ENCODE measurements around the gene CYP11A1. TPM values are rescaled to one million over a fixed set of nuclear protein-coding genes. Genes with fewer than 3 reads are reported as not detected.

CYP11A1 gene
- polyA plus RNA-seq, 3 donors, result not detected

DNA sequence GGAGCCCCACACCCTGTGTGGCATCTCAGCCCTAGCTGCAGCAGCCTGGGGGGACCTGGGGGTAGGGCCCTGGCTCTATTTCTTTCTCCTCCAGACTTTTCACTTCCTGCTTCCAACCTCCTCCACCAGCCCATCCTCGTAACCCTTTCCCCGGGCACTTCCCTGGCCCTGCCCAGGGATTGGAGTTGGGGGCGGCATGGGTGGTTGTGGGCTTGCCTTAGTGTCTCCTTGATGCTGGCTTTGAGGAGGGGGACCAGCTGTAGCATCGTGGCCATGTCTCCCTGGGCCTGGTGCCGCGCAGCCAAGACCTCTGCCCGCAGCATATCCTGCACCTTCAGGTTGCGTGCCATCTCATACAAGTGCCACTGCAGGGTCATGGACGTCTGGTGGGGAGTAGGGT, 28.1 kb downstream of the CYP11A1 start:
- H3K36me3 Mint-ChIP-seq, result no peaks in the 10 kb centered on the region
- no peak overlapping the region for H3K9ac ChIP-seq (ENCODE audit: insufficient read depth, low read length, poor library complexity, severe bottlenecking)
- no peak overlapping the region for H3K27ac Mint-ChIP-seq
- no peaks in the 10 kb centered on the region for H3K36me3 ChIP-seq (replicated peaks in 1 of 2; ENCODE audit: control insufficient read depth in 1 of 2, insufficient read depth in 2 of 2, low read length in 2 of 2)
- no peak overlapping the region for H3K4me2 ChIP-seq (replicated peaks; ENCODE audit: extremely low read depth, low read length, poor library complexity, severe bottlenecking)
- no peaks in the 10 kb centered on the region for H4K20me1 ChIP-seq (ENCODE audit: insufficient read depth, low read length)
- H3K9me3 ChIP-seq (replicated peaks in 1 of 2; ENCODE audit: control insufficient read depth in 1 of 2, insufficient read depth in 1 of 2, low read length in 2 of 2), result peaks cover 2 to 8% of the 10 kb centered on the region in 2 donors
- WGBS (ENCODE audit: insufficient coverage), result 96% methylated on average over 5 of the region's 9 CpGs
- H3K27me3 ChIP-seq (ENCODE audit: control insufficient read depth in 2 of 2, insufficient read depth in 2 of 2, low read length in 2 of 2), result no peaks in the 10 kb centered on the region
- H3K79me2 ChIP-seq (ENCODE audit: insufficient read depth, low read length), result no peaks in the 10 kb centered on the region
- intact Hi-C loops (cut with micrococcal nuclease), result no loop called here
- TF ChIP-seq, protein P1, sequence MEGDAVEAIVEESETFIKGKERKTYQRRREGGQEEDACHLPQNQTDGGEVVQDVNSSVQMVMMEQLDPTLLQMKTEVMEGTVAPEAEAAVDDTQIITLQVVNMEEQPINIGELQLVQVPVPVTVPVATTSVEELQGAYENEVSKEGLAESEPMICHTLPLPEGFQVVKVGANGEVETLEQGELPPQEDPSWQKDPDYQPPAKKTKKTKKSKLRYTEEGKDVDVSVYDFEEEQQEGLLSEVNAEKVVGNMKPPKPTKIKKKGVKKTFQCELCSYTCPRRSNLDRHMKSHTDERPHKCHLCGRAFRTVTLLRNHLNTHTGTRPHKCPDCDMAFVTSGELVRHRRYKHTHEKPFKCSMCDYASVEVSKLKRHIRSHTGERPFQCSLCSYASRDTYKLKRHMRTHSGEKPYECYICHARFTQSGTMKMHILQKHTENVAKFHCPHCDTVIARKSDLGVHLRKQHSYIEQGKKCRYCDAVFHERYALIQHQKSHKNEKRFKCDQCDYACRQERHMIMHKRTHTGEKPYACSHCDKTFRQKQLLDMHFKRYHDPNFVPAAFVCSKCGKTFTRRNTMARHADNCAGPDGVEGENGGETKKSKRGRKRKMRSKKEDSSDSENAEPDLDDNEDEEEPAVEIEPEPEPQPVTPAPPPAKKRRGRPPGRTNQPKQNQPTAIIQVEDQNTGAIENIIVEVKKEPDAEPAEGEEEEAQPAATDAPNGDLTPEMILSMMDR (IDR thresholded peaks at IDR 0.05), result no peak
- no peak overlapping the region for H3K4me3 Mint-ChIP-seq
- no peak overlapping the region for H3K4me3 ChIP-seq (replicated peaks in 1 of 3; ENCODE audit: low read depth in 2 of 3, low read length in 3 of 3)
- H3K9me3 Mint-ChIP-seq, result peaks cover under 1 to 8% (median 6%) of the 10 kb centered on the region in 7 donors
- peaks cover 21% of the 10 kb centered on the region for H3K4me1 Mint-ChIP-seq
- peaks cover 13 to 18% of the 10 kb centered on the region in 2 donors for H3K4me1 ChIP-seq (ENCODE audit: control insufficient read depth in 1 of 2, insufficient read depth in 2 of 2, low read length in 2 of 2)
- no peak overlapping the region for H3K27ac ChIP-seq (ENCODE audit: low read depth in 1 of 2, low read length in 2 of 2)
- no peak for DNase-seq
- peaks cover 0 to 11% (median 7%) of the 10 kb centered on the region in 3 donors for H3K27me3 Mint-ChIP-seq (ENCODE audit: low read depth in 3 of 3)
- no peak overlapping the region for H2AFZ ChIP-seq (ENCODE audit: insufficient read depth, low read depth, low read length, poor library complexity, severe bottlenecking)

DNA sequence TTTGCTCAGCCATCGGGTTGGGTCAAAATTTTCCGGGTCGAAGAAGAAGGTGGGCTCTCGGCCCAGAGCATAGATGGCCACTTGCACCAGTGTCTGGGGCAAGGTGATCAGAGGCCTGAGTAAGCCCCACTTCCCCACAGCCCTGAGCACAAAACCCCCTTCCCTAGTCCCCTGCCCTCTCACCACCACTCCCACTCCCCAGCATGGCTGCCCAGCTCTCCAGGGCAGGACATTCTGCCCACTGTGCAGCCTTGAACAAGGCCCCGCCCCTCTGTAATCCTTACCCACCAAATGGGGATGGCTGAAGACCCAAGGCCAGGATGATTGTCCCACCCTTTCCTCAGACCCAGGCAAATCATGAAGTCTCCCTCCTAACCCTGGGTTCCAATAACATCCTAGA, 28.8 kb downstream of the CYP11A1 start:
- Mint-ChIP-seq H3K9me3 (peaks cover 7 to 14% (median 13%) of the 10 kb centered on the region in 7 donors), H3K36me3 (no peaks in the 10 kb centered on the region), H3K27me3 (ENCODE audit: low read depth in 3 of 3) (peaks cover 0 to 11% (median 8%) of the 10 kb centered on the region in 3 donors), H3K4me3 (no peak overlapping the region), H3K27ac (no peak overlapping the region), H3K4me1 (peaks cover 21% of the 10 kb centered on the region)
- Histone ChIP-seq H3K9me3 (replicated peaks in 1 of 2; ENCODE audit: control insufficient read depth in 1 of 2, insufficient read depth in 1 of 2, low read length in 2 of 2) (peaks cover 5 to 15% of the 10 kb centered on the region in 2 donors), H3K9ac (ENCODE audit: insufficient read depth, low read length, poor library complexity, severe bottlenecking) (no peak overlapping the region), H3K4me1 (ENCODE audit: control insufficient read depth in 1 of 2, insufficient read depth in 2 of 2, low read length in 2 of 2) (peaks cover 13 to 18% of the 10 kb centered on the region in 2 donors), H3K4me3 (replicated peaks in 1 of 3; ENCODE audit: low read depth in 2 of 3, low read length in 3 of 3) (no peak overlapping the region), H3K79me2 (ENCODE audit: insufficient read depth, low read length) (no peaks in the 10 kb centered on the region), H3K36me3 (replicated peaks in 1 of 2; ENCODE audit: control insufficient read depth in 1 of 2, insufficient read depth in 2 of 2, low read length in 2 of 2) (no peaks in the 10 kb centered on the region), H3K27ac (ENCODE audit: low read depth in 1 of 2, low read length in 2 of 2) (no peak overlapping the region), H3K4me2 (replicated peaks; ENCODE audit: extremely low read depth, low read length, poor library complexity, severe bottlenecking) (no peak overlapping the region), H4K20me1 (ENCODE audit: insufficient read depth, low read length) (no peaks in the 10 kb centered on the region), H2AFZ (ENCODE audit: insufficient read depth, low read depth, low read length, poor library complexity, severe bottlenecking) (no peak overlapping the region), H3K27me3 (ENCODE audit: control insufficient read depth in 2 of 2, insufficient read depth in 2 of 2, low read length in 2 of 2) (no peaks in the 10 kb centered on the region)
- DNase-seq, result no peak
- TF ChIP-seq, protein P1 (IDR thresholded peaks at IDR 0.05), result no peak
- 87% methylated on average over 2 of the region's 5 CpGs for WGBS (ENCODE audit: insufficient coverage)
- intact Hi-C loops (cut with micrococcal nuclease), result no loop called here
